Retinal pigment epithelial cell (primary cell): Measurements from ENCODE around the gene UBAC2.
"Not testable (repeated sequence)": the region's sequence is repeated elsewhere in the genome, so short reads cannot be mapped to it uniquely, and the experiment has no call there.

ENCODE experiments used
- DNase-seq: peaks from one replicate; pipeline ENCODE4 v3.0.0-alpha.2; 2010; ENCODE audit warnings: low read depth
- H3K4me3 ChIP-seq: 2 replicates; pipeline ENCODE4 v1.5.1; 2011; ENCODE audit warnings: mild to moderate bottlenecking, low read length, control low read depth, moderate library complexity
- TF ChIP-seq, protein P1 (sequence below): conservative IDR thresholded peaks from 2 replicates; pipeline ENCODE4 v1.5.1; 2011; ENCODE audit warnings: low read depth, low read length, control low read depth, inconsistent platforms

Gene UBAC2

GRCh38 chr13:99385940-99386339 is 185.3 kb downstream of the UBAC2 start:
- DNase-seq = no peak
- TF ChIP-seq, protein P1, sequence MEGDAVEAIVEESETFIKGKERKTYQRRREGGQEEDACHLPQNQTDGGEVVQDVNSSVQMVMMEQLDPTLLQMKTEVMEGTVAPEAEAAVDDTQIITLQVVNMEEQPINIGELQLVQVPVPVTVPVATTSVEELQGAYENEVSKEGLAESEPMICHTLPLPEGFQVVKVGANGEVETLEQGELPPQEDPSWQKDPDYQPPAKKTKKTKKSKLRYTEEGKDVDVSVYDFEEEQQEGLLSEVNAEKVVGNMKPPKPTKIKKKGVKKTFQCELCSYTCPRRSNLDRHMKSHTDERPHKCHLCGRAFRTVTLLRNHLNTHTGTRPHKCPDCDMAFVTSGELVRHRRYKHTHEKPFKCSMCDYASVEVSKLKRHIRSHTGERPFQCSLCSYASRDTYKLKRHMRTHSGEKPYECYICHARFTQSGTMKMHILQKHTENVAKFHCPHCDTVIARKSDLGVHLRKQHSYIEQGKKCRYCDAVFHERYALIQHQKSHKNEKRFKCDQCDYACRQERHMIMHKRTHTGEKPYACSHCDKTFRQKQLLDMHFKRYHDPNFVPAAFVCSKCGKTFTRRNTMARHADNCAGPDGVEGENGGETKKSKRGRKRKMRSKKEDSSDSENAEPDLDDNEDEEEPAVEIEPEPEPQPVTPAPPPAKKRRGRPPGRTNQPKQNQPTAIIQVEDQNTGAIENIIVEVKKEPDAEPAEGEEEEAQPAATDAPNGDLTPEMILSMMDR = no peak
- H3K4me3 ChIP-seq = no peak overlapping the region

DNA sequence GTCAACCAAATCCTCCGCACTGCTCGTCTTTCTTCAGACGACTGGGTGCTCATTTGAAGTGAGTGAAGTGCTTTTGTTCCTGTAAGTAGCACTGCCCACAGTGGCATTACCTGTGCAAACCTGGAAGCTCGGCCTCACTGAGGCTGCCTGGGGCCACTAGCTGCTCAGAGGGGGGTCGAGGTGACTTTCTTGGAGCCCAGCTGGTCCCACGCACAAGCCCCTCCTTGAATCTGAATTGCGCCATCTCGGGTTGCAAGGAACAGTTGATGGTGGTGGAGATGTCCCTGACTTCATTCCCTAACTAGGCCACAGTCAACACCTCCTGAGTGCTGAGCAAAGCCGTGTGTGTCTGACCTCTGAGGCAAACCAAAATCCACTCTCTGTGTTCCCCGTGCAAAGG is 185.8 kb downstream of the UBAC2 start:
- no peak for DNase-seq
- TF ChIP-seq, protein P1 = no peak
- H3K4me3 ChIP-seq = no peak overlapping the region

DNA sequence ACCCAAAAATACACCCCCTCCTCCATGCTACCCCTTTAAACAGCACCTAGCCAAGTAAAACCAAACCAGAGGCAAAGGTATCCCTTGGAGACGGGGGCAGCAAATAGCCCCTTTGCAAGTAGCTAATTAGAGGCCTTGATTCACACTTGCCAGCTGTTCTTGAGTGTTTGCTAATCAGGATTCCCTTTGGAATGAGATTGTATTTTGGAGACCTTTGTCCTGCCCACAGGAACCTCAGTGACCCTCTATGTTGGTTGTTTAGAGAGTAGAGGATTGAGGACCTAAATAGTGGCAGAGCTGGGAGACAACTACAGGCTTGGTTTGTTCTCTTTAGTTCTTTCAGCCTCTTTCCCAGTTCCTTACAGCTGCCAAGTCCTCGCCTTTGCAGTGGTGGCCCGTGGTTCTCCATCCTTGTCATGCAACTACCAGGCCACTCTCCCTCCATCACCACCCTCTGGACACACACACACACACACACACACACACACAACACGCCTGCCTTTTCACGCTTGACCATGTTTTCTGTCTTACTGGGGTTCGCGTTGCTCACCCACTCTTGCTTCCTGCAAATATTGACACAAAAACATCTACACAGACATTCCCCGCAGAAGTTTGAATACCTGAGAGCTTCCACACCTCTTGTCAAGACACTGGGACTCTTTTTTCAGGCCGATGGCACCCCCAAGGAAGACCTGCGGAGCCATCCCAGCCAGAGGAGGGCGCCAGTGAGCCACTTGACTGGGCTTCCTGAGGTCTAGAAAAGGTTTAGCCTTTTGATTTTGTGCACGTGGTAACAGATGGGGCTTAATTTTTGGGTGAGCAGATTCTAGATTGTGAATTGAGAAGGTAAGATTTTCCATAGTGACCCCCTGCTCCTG is 186.5 kb downstream of the UBAC2 start:
- no peak for DNase-seq
- TF ChIP-seq, protein P1 = peak; percentile 76
- H3K4me3 ChIP-seq = no peak overlapping the region

- no peak overlapping the region for H3K4me3 ChIP-seq
- DNase-seq = no peak
- TF ChIP-seq, protein P1 = no peak
Observed at GRCh38 chr13:99388334-99388923, 187.8 kb downstream of the UBAC2 start.

DNA sequence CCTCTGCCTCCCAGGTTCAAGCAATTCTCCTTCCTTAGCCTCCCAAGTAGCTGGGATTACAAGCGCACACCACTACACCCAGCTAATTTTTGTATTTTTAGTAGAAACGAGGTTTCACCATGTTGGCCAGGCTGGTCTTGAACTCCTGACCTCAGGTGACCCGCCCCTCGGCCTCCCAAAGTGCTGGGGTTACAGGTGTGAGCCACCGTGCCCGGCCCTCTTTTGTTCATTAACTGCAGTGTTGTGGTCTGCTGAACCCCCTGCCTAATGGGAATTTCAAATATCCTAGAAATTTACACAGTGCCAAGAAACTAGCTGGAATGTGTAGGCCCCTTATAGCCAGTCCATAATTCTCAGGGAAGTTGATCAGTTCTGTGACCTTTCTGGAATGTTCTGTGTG is 188.4 kb downstream of the UBAC2 start:
- not testable (repeated sequence) for DNase-seq, H3K4me3 ChIP-seq

DNA sequence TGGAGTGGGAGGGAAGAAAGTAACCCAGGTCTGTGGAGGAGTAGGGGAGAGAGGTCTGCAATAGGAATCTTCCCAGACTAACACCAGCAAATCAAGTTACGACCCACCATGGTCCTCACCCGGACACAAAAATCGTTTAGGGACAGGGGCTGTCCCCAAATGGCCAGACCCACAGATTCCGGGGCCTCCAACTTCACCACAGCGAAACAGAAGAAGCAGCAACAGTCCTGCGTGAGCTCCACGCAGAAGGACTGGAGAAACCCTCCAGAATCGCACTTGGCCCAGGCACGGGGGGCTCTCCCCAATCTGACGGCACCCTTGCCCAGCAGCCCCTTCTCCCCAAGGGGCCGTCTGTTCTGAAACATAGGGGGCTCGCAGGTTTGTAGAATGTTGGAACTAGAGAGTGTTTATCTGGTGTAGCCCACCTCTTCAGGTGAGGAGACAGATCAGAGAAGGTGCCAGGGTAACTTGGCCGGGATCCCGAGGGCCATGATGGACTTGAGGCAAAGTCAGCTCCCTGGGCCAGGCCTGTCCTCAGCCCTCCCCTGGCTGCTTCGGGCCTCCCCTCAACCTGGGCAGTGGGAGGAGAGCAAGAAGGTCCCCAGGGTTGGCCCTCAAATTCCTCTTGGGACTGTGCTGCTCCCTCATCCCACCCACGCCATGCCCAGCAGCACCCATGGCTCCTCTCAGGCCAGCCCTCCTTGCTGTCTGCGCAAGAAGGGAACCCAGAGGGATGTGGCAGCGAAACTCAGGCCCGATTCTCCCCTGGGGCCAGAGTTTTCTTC is 189.1 kb downstream of the UBAC2 start:
- TF ChIP-seq, protein P1 = no peak
- no peak overlapping the region for H3K4me3 ChIP-seq
- DNase-seq = no peak

DNA sequence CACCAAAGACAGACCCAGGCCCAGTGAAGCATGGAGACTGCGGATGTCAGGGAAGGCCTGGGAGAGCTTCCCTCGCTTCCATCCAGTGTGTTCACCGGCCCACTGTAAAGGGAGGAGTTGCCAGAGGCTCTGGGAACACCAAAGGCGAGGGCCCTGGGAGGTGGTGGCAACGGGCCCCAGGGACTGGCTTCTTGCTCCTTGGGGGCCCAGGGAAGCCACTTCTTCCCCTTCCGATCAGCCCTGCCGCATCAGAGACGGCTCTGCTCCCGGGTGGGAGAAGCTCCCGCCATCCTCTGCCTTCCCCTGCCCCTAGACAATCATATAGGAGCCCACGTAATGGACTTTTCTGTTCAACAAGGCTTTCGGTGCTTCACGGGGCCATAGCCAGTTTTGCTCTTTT is 189.9 kb downstream of the UBAC2 start:
- no peak for DNase-seq
- no peak overlapping the region for H3K4me3 ChIP-seq
- TF ChIP-seq, protein P1 = no peak
